Measurements from ENCODE around the gene UCK1. TPM values are rescaled to one million over a fixed set of nuclear protein-coding genes. Genes with fewer than 3 reads are reported as not detected.
"Not testable (repeated sequence)": the region's sequence is repeated elsewhere in the genome, so short reads cannot be mapped to it uniquely, and the experiment has no call there.

Gene UCK1
- polyA plus RNA-seq, 10 donors, result 19.4 to 27.5 (median 22.9) TPM

DNA sequence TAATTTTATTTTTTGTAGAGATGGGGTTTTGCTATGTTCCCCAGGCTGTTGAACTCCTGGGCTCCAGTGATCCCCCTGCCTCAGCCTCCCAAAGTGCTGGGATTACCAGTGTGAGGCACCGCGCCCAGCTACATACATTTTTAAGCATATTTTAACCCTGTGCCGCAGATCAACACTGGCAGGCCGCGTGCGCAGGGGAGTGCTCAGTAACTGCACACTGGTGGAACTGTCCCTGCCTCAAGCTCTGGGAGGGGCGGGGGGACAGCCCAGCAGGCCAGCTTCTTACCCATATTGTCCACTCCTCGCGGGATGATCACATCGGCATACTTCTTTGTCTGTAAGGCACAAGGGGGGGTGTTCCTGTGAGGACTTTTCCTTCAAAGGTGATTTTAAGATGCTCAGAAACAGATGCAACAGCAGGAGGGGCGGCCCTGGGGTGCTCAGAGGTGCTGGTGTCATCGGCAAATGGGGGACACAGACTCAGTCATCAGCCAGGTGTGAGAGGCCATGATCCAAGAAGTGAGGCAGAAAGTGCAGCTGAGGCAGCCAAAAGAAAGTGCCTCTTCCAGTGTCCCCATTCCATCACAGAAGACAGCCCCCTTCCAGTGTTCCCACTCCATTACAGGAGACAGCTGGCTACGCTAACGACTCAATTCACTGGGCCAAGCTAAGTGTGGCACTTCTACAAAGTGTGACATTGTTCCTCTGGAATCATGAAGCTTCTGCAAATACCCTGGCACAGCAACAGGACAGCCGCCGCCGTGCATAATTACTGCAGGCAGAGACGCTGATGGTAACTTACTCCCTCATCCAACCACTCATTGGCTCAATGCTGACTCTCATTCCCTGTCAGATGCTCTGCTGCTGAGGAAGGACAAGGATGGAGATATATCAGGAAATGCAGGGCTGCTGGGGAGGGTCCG, 5.2 kb downstream of the UCK1 start:
- no peak for DNase-seq

DNA sequence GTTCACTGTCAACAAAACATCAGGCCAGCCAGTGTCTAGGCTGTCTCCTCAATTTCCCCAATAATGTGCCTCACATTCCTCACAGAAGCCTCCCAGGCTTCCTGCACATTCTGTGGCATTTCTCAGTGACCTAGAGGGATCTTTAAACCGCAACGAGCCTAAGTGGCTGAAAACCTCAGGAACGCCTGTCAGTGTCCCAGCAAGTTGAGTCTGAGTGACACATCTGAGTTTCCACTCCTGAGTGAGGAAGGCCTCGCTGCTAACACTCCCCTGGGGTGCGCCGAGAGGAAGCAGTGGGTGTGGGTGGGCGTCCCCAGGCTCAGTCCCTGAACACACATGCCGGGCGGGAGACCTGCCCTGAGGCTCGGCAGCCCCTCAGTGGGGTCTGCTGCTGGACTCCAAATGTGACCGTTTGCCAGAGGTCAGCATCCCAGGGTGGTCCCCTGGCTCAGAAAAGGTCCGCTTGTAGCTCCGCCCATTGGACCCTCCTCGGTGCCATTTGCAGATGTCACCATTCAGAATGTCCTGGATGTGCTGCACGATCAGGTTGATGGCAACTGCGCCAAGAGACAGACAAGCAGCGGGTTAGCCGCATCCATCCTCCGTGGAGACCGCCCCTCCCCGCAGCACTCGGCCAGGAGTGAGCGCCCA, 6.3 kb downstream of the UCK1 start:
- DNase-seq, result no peak

DNA sequence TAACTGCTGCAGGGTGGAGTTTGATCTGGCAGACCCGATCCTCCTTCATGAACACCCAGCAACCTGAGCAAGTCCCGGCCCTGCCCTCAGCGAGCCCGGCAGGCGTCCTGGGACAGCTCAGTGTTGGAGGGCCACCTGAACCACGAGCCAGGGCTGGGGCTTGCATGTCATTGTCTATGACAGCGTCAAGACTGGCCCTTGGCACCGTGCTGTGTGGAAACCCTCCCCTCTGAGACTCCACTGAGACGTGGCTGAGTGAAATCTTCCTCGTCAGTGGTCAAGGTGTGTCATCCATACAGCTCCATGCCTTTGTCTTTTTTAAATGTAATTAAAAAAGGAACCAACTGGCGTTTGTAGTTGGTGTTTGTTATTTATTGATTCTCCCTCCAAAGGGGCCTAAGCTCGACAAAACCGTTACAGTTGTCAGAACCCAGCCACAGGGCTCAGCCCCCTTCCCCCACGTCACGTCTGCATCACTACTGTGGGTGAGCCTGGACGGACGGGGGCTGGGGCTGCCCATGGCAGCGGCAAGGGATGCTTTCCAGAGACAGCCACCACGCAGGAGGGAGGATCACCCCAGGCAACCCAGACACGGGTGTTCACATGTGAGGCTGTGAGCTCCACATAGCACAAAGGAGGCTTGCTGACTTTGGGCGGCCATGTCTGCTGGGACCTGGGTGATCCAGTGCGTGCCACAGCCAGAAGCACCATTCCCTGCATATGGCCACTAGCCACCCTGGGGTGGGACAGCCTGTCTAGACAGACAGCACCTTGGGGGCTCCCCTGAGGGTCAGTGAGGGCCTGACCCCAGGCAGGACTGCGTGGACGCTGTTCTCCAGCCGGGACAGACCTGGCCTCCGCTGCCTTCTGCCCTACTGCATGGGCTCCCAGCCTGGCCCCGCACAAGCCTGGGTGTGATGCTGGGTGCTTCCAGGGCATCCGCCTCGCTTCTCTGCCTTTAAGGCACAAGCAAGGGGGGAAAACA, 7.3 kb downstream of the UCK1 start:
- no peak for DNase-seq

DNA sequence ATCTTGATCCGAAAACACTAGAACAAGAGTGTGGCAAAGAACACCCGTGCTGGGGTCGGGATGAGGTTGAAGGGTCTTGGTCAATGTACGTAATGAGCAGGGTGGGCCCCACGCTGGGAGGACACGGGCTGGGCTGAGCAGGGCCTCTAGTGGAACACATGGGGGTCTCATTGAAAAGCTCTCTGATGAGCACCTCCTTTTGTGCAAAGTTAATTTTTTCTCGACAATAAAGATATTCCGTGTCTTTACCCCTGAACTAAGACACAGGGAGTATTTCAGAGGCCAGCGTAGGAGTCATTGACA, 8.0 kb downstream of the UCK1 start:
- DNase-seq, result no peak

DNA sequence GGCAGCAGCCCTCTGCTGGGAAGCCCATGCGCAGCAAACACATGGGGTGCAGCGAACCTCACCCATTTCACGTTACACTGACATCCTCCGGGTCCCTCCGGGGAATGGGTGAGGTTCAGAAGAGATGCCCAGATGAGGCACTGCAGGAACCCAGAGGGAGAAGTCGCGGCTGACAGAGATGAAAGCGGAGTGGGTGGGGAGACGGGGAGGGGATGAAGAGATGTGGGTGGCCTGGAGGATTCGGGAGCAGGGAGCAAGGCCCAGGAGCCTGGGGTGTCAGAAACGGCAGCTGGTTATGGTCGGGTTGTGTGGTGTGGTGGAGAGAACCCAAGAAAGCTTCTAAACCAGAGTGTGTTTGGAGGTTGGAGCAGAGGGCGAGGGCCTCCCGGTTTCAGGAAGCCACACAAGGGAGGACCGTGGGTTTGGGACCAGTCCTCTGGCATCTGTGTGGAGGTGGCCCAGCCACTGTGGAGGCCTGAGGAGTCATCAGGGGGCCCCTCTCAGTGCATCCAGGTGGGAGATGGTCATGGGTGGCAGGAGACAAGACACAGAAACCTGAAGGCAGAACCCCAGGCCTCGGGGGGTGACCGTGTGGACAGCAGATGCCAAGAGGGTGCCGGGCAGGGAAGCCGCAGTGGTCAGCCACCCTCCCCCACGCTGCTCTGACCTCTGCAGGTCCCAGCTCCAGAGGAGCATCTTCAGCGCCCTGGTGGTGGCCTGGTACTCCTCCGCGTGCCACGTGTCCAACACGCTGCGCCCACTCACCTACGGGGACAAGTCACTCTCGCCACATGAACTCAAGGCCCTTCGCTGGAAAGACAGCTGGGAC, 8.6 kb downstream of the UCK1 start:
- no peak for DNase-seq

DNA sequence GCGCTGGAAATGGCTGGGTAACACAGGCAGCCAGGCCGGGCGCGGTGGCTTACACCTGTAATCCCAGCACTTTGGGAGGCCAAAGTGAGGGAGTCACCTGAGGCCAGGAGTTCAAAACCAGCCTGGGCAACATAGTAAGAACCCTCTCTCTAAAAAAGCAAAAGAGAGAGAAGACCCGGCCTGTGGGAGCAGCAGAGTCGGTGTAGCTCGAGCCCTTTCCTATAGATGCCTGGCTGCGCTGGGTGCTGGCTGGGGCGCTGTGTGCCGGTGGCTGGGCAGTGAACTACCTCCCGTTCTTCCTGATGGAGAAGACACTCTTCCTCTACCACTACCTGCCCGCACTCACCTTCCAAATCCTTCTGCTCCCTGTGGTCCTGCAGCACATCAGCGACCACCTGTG, 9.2 kb downstream of the UCK1 start:
- no peak for DNase-seq

DNA sequence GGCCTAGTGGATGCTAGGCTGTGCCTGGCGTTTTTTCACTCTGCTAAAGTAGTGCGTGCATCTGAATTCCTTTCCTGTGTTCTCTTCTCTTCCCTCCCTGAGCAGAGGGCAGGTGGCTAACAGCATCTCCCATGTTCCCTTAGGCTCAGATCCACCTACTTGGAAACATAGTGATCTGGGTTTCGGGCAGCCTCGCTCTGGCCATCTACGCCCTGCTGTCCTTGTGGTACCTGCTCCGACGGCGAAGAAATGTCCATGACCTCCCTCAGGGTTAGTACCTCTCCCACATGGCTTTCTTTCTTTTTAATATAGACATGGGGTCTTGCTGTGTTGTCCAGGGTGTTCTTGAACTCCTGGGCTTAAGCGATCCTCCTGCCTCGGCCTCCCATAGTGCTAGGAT, 9.9 kb downstream of the UCK1 start:
- no peak for DNase-seq

DNA sequence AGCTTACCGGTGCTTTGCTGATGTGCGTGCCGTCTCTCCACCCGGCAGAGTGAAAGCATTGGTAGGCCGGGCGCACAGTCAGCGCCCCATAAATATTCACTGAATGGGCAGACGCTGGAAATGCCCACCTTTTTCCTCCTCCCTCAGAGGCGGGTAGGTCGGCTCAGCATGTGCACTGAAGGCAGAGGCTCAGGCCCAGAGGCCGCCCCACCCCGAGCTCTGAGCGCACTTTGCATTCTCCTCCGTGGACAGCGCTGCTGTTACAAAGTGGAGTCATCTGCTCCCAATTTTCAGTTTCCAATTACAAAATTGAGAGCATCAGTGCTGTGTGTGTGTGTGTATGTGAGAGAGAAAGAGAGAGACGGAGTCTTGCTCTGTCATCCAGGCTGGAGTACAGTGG, 10.6 kb downstream of the UCK1 start:
- DNase-seq, result no peak

DNA sequence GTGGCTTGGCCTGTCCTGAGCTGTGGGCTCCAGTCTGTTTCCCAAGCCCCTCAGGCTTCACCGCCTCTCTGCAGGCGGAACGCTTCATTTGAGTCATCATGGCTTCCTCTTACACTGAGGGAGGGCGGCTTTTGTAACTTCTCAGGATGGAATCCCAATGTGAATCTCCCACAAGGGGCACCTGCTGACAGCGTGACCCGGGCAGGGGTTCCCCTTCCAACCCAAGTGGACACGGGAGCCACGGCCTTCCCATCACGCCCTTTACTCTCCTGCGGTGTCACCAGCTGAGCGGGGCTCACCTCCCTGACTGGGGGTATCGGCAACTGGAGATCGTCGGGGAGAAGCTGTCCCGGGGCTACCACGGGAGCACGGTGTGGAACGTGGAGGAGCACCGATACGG, 12.5 kb downstream of the UCK1 start:
- DNase-seq, result no peak

DNA sequence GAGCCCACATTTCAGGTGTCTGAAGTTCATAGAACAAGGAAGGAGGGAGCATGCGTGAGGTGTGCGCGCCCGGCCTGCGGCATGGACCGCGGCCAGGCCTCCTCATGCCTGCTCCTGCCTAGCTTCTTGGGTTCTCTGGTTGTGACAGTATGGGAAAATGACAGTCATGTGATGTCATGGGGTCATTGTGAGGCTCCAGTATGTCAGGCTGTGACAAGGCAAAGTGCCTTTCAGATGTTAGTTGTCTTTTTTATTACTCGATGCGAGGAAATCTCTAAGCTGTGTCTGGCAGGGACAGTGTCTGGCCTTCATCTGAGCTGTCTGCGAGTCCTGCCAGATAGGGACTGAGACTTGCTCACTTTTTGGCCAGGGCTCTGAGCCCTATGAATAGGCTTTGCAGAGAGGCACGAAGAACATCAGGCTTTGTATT, 13.3 kb downstream of the UCK1 start:
- DNase-seq, result no peak

DNA sequence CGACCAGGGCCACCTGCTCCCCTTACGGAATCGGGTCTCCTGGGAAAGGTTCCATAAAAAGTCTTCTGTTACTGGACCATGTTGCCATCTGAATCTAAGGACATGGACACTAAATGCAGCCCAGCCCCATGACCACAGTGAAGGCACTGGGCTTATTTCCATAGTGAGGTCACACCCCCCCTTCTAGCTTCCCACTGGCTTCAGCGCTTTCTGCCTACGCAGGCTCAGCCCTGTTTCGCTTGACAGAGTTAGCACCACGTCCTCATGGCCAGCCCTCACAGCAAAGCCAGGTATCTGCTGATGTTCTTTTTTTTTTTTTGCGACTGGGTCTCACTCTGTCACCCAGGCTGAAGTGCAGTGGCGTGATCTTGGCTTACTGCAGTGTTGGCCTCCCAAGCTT, 14.1 kb downstream of the UCK1 start:
- no peak for DNase-seq

DNA sequence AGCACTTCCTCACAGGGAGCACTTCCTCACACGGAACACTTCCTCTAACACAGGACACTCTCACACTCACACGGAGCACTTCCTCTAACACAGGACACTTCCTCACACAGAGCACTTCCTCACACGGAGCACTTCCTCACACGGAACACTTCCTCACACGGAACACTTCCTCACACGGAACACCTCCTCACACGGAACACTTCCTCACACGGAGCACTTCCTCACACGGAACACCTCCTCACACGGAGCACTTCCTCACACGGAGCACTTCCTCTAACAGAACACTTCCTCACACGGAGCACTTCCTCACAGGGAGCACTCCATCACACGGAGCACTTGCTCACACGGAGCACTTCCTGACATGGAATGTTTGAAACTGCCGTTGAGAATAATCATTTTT, 15.0 kb downstream of the UCK1 start:
- DNase-seq, result no peak

DNA sequence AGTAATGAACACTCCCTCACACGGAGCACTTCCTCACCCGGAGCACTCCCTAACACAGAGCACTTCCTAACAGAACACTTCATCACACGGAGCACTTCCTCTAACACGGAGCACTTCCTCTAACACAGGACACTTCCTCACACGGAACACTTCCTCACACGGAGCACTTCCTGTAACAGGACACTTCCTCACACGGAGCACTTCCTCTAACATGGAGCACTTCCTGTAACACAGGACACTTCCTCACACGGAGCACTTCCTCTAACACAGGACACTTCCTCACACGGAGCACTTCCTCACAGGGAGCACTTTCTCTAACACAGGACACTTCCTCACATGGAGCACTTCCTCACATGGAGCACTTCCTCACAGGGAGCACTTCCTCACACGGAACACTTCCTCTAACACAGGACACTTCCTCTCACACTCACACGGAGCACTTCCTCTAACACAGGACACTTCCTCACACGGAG, 15.5 kb downstream of the UCK1 start:
- DNase-seq, result not testable (repeated sequence)

DNA sequence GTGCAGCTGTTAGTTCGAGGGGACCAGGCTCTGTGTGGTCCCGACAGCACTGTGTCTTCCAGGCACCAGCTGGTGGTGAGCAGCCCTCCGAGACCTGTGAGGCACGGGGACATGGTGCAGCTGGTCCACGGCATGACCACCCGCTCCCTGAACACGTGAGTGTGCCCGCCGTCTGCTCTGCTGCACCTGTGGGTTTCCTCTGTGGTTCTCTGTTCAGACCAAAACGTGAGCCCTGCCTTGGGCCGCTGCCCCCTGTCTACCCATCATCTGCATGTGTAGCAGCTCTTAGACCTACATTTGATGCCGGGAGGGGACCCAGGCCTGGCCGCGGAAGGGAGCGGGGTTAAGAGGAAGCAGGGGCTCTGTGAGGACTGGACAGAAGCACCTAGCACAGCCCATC, 17.9 kb downstream of the UCK1 start:
- DNase-seq, result no peak

DNA sequence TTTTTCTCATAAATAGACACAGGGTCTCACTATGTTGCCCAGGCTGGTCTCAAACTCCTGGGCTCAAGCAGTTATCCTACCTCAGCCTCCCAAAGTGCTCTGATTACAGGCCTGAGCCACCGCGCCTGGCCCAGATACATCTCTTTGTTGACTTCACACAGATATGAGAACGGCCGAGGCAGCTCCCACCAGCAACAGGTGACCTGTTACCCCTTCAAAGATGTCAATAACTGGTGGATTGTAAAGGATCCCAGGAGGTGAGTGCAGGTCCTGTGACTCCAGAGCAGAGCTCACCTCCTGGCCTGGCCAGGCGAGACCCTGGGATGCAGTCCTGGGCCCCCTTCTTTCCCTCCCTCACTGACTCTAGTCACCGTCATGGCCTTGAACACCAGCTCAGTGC, 19.2 kb downstream of the UCK1 start:
- DNase-seq, result no peak

DNA sequence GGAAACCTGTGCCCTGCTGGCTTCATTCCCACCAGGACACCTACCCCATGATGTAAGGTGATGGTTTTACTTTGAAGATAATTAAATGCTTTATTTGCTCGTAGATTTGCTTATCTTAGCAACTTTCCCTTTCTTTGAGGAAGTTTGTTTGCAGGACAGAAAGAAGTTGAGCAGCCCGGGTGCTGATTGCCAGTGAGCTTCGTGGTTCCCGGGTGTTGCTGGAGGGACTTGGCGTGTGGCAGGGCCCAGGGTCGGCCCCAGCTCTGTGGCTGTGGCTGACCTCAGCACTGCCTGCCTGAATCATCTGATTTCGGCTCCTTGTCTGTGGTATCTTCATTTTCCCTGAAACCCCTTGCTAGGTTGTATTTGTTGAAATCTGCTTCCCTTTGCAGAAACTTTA, 19.6 kb downstream of the UCK1 start:
- DNase-seq, result no peak

DNA sequence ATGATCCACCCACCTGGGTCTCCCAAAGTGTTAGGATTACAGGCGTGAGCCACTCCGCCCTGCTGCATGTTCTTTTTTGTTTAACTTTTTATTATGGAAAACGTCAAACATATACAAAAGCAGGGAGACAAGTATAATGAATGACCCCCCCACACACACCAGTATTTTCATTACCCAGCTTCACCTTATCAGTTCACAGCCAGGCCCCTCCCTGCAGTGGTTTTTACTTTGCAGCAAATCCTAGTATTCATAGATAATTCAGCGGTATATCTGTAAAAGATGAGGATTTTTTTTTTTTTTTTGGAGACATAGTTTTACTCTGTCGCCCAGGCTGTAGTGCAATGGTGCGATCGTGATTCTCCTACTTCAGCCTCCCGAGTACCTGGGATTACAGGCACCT, 26.1 kb downstream of the UCK1 start:
- DNase-seq, result no peak

DNA sequence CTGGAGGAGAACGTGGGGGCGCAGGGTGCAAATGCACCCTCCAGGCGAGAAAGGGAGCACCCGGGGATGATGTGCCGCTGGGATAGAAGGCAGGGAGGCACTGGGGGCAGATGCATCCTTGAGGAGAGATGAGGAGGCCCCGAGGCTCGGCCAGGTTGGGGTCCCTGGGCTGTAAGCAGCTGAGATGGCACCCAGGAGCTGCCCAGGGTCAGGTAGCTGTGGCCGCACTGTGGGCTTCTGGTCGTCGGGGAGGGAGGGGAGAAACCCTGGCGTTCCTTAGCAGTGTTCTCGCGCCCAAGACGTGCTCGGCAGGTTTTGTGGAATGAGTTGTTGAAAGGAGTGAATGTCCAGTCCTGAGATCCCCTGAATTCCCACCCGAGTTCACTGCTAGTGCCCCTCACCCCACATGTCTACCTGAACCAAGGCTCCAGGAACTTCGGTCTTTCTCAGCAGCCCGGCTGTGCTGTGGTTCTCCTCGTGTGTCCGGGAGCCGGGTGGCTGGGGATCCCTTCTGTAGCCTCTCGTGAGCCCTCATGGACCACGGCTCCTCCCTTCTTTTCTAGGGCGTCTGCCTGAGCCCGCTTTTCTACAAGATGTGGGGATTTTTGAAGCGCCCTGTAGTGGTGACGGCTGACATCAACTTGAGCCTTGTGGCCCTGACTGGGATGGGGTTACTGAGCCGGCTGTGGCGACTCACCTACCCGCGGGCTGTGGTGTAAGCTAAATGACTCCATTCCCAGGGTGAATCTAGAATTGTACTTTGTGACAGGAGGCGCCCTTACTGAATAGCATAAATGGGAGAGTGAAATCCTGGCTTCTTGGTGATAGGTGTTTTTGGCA, 27.2 kb downstream of the UCK1 start:
- DNase-seq, result no peak

DNA sequence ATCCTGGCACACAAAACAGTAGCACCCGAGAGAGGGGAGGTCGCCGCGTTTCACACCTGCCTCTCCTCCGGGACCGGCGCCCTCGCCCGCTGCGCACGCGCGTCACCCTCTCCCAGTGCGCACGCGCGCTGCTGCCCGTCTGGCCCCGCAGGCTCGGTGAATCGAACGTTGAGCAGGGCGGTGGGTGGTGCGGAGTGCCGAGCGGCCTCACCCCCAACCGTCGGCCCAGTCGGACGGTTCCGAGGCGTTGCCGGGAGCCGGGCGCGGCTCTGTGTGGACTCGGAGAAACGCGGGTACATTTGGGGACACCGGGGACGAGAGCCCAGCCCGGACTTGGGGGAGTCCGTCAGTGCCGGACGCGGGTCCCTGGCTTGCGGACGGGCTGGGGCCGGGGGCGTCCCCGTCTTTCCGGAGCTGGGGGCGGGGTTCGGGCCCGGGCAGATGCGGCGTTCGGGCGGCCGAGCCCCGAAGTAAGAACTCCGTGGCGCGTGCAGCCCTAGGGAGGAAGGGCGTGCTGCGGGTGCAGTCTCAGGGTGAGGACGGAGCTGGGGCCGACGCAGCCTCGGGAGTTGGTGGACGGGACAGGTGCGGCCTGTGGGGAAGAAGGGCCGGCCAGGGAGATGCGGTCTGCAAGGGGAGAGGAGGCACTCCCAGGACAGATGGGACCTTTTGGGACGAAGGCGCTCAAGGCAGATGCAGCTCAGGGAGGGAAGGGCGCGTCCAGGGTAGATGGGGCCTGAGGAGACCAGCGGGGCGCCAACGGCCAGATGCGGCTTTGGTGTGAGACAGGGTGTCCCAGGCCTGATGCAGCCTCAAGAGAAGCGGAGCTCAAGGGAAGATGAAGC, 28.1 kb downstream of the UCK1 start, which contains the start of gene POMT1:
Gene POMT1, plus strand, starts transcription at position 138 of the 845 bp plus-strand sequence. CDS start 1,301 bp downstream, outside the sequence.
- peak; percentile 81 to 95 (median 91) for DNase-seq

Data from muscle of back (tissue), 11 donors.